Measurements from ENCODE around the gene COL5A3.

Gene COL5A3

GRCh38 chr19:9996541-9996940 lies 13.8 kb downstream of the COL5A3 start:
- Histone ChIP-seq H3K4me1 (ENCODE audit: control insufficient read depth in 1 of 2, insufficient read depth in 2 of 2, low read length in 2 of 2) (no peaks in the 10 kb centered on the region), H3K4me3 (ENCODE audit: low read depth in 1 of 2, low read length in 2 of 2) (no peak overlapping the region), H3K36me3 (ENCODE audit: control insufficient read depth in 1 of 2, insufficient read depth in 2 of 2, low read length in 2 of 2) (peaks cover under 1 to 27% of the 10 kb centered on the region in 2 donors), H3K27ac (ENCODE audit: low read length) (no peak overlapping the region), H3K9me3 (ENCODE audit: control insufficient read depth in 1 of 2, low read length in 2 of 2) (no peaks in the 10 kb centered on the region), H3K27me3 (ENCODE audit: low read depth, low read length) (no peaks in the 10 kb centered on the region)

DNA sequence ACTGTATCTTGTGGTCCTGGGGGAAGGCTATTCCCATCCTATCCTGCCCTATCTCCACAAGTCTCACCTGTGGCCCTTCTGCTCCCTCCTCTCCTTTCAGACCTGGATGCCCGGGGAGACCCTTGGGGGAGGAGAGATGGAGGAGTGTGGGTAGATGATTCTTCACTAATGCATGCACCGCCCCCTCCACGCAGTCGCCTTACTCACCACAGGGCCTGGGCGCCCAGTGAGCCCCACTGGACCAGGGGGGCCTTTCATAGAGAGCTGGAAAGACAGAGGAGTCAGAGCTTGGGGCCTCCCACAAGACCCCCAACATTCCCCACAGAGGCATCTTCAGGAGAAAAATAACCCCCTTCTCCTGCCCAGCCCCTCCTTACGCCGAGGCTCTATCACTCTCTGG lies 14.3 kb downstream of the COL5A3 start:
- no peak overlapping the region for H3K27ac ChIP-seq (ENCODE audit: low read length)
- H3K4me1 ChIP-seq (ENCODE audit: control insufficient read depth in 1 of 2, insufficient read depth in 2 of 2, low read length in 2 of 2): no peaks in the 10 kb centered on the region
- H3K27me3 ChIP-seq (ENCODE audit: low read depth, low read length): no peaks in the 10 kb centered on the region
- H3K9me3 ChIP-seq (ENCODE audit: control insufficient read depth in 1 of 2, low read length in 2 of 2): no peaks in the 10 kb centered on the region
- H3K4me3 ChIP-seq (ENCODE audit: low read depth in 1 of 2, low read length in 2 of 2): no peak overlapping the region
- peaks cover 5 to 27% of the 10 kb centered on the region in 2 donors for H3K36me3 ChIP-seq (ENCODE audit: control insufficient read depth in 1 of 2, insufficient read depth in 2 of 2, low read length in 2 of 2)

DNA sequence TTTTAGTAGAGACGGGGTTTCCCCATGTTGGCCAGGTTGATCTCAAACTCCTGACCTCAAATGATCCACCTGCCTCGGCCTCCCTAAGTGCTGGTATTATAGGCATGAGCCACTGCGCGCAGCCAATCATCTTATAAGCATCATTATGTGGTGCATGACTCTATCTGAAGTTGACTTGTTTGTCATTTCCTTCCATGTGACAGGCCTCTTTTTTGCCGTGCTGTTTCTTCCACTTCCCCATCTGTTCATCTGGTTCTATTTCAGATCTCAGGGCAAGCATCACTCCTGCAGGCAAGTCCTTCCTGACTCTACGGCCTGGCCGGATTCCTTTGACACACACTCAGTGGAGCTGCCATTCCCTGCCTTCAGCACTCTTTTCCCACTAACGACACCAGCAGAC lies 15.2 kb downstream of the COL5A3 start:
- Histone ChIP-seq H3K36me3 (ENCODE audit: control insufficient read depth in 1 of 2, insufficient read depth in 2 of 2, low read length in 2 of 2) (peaks cover 5 to 27% of the 10 kb centered on the region in 2 donors), H3K9me3 (ENCODE audit: control insufficient read depth in 1 of 2, low read length in 2 of 2) (no peaks in the 10 kb centered on the region), H3K4me1 (ENCODE audit: control insufficient read depth in 1 of 2, insufficient read depth in 2 of 2, low read length in 2 of 2) (no peaks in the 10 kb centered on the region), H3K27ac (ENCODE audit: low read length) (no peak overlapping the region), H3K4me3 (ENCODE audit: low read depth in 1 of 2, low read length in 2 of 2) (no peak overlapping the region), H3K27me3 (ENCODE audit: low read depth, low read length) (no peaks in the 10 kb centered on the region)

- H3K4me3 ChIP-seq (ENCODE audit: low read depth in 1 of 2, low read length in 2 of 2): no peak overlapping the region
- H3K27me3 ChIP-seq (ENCODE audit: low read depth, low read length): no peaks in the 10 kb centered on the region
- peaks cover 5 to 18% of the 10 kb centered on the region in 2 donors for H3K36me3 ChIP-seq (ENCODE audit: control insufficient read depth in 1 of 2, insufficient read depth in 2 of 2, low read length in 2 of 2)
- H3K4me1 ChIP-seq (ENCODE audit: control insufficient read depth in 1 of 2, insufficient read depth in 2 of 2, low read length in 2 of 2): peaks cover 0 to 14% of the 10 kb centered on the region in 2 donors
- H3K27ac ChIP-seq (ENCODE audit: low read length): no peak overlapping the region
- no peaks in the 10 kb centered on the region for H3K9me3 ChIP-seq (ENCODE audit: control insufficient read depth in 1 of 2, low read length in 2 of 2)
These were observed 18.7 kb downstream of the COL5A3 start for GRCh38 chr19:9991425-9992191.

GRCh38 chr19:9989504-9989903 lies 20.8 kb downstream of the COL5A3 start:
- H3K27me3 ChIP-seq (ENCODE audit: low read depth, low read length): no peaks in the 10 kb centered on the region
- H3K27ac ChIP-seq (ENCODE audit: low read length): no peak overlapping the region
- no peaks in the 10 kb centered on the region for H3K9me3 ChIP-seq (ENCODE audit: control insufficient read depth in 1 of 2, low read length in 2 of 2)
- peaks cover 0 to 20% of the 10 kb centered on the region in 2 donors for H3K4me1 ChIP-seq (ENCODE audit: control insufficient read depth in 1 of 2, insufficient read depth in 2 of 2, low read length in 2 of 2)
- peaks cover 5 to 24% of the 10 kb centered on the region in 2 donors for H3K36me3 ChIP-seq (ENCODE audit: control insufficient read depth in 1 of 2, insufficient read depth in 2 of 2, low read length in 2 of 2)
- no peak overlapping the region for H3K4me3 ChIP-seq (ENCODE audit: low read depth in 1 of 2, low read length in 2 of 2)

- peaks cover 7% of the 10 kb centered on the region in 2 donors for H3K36me3 ChIP-seq (ENCODE audit: control insufficient read depth in 1 of 2, insufficient read depth in 2 of 2, low read length in 2 of 2)
- H3K27ac ChIP-seq (ENCODE audit: low read length): peak overlapping the region; percentile 21
- no peaks in the 10 kb centered on the region for H3K27me3 ChIP-seq (ENCODE audit: low read depth, low read length)
- H3K9me3 ChIP-seq (ENCODE audit: control insufficient read depth in 1 of 2, low read length in 2 of 2): no peaks in the 10 kb centered on the region
- H3K4me1 ChIP-seq (ENCODE audit: control insufficient read depth in 1 of 2, insufficient read depth in 2 of 2, low read length in 2 of 2): peaks cover 0 to 20% of the 10 kb centered on the region in 2 donors
- no peak overlapping the region for H3K4me3 ChIP-seq (ENCODE audit: low read depth in 1 of 2, low read length in 2 of 2)
These were observed 23.5 kb downstream of the COL5A3 start for GRCh38 chr19:9986787-9987281.

- H3K27ac ChIP-seq (ENCODE audit: low read length): no peak overlapping the region
- no peak overlapping the region for H3K4me3 ChIP-seq (ENCODE audit: low read depth in 1 of 2, low read length in 2 of 2)
- H3K4me1 ChIP-seq (ENCODE audit: control insufficient read depth in 1 of 2, insufficient read depth in 2 of 2, low read length in 2 of 2): peaks cover 0 to 6% of the 10 kb centered on the region in 2 donors
- no peaks in the 10 kb centered on the region for H3K27me3 ChIP-seq (ENCODE audit: low read depth, low read length)
- no peaks in the 10 kb centered on the region for H3K9me3 ChIP-seq (ENCODE audit: control insufficient read depth in 1 of 2, low read length in 2 of 2)
- peaks cover 13 to 15% of the 10 kb centered on the region in 2 donors for H3K36me3 ChIP-seq (ENCODE audit: control insufficient read depth in 1 of 2, insufficient read depth in 2 of 2, low read length in 2 of 2)
These were observed 28.7 kb downstream of the COL5A3 start for GRCh38 chr19:9981406-9982260.

DNA sequence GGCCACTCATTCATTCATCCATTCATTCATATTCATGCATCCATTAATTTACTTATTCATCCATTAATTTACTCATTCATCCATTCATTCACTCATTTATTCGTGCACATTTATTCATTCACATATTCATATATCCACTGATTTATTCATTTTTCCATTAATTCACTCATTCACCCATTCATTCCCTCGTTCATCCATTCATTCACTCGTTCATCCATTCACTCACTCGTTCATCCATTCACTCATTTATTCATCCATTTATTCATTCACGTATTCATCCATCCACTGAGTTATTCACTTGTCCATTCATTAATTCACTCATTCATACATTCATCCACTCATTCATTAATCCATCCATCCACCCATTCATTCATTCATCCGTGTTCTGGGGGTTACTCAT lies 38.2 kb downstream of the COL5A3 start:
- no peaks in the 10 kb centered on the region for H3K27me3 ChIP-seq (ENCODE audit: low read depth, low read length)
- H3K9me3 ChIP-seq (ENCODE audit: control insufficient read depth in 1 of 2, low read length in 2 of 2): no peaks in the 10 kb centered on the region
- no peak overlapping the region for H3K27ac ChIP-seq (ENCODE audit: low read length)
- peaks cover 8 to 34% of the 10 kb centered on the region in 2 donors for H3K36me3 ChIP-seq (ENCODE audit: control insufficient read depth in 1 of 2, insufficient read depth in 2 of 2, low read length in 2 of 2)
- H3K4me1 ChIP-seq (ENCODE audit: control insufficient read depth in 1 of 2, insufficient read depth in 2 of 2, low read length in 2 of 2): no peaks in the 10 kb centered on the region
- no peak overlapping the region for H3K4me3 ChIP-seq (ENCODE audit: low read depth in 1 of 2, low read length in 2 of 2)

- H3K4me1 ChIP-seq (ENCODE audit: control insufficient read depth in 1 of 2, insufficient read depth in 2 of 2, low read length in 2 of 2): peaks cover 0 to 4% of the 10 kb centered on the region in 2 donors
- H3K36me3 ChIP-seq (ENCODE audit: control insufficient read depth in 1 of 2, insufficient read depth in 2 of 2, low read length in 2 of 2): peaks cover 8 to 30% of the 10 kb centered on the region in 2 donors
- H3K4me3 ChIP-seq (ENCODE audit: low read depth in 1 of 2, low read length in 2 of 2): no peak overlapping the region
- H3K27me3 ChIP-seq (ENCODE audit: low read depth, low read length): no peaks in the 10 kb centered on the region
- H3K27ac ChIP-seq (ENCODE audit: low read length): no peak overlapping the region
- no peaks in the 10 kb centered on the region for H3K9me3 ChIP-seq (ENCODE audit: control insufficient read depth in 1 of 2, low read length in 2 of 2)
These were observed 39.0 kb downstream of the COL5A3 start for GRCh38 chr19:9971166-9971897.

GRCh38 chr19:9970481-9970880 lies 39.8 kb downstream of the COL5A3 start:
- Histone ChIP-seq H3K9me3 (ENCODE audit: control insufficient read depth in 1 of 2, low read length in 2 of 2) (no peaks in the 10 kb centered on the region), H3K36me3 (ENCODE audit: control insufficient read depth in 1 of 2, insufficient read depth in 2 of 2, low read length in 2 of 2) (peaks cover 0 to 28% of the 10 kb centered on the region in 2 donors), H3K27ac (ENCODE audit: low read length) (no peak overlapping the region), H3K4me3 (ENCODE audit: low read depth in 1 of 2, low read length in 2 of 2) (no peak overlapping the region), H3K4me1 (ENCODE audit: control insufficient read depth in 1 of 2, insufficient read depth in 2 of 2, low read length in 2 of 2) (peaks cover 0 to 5% of the 10 kb centered on the region in 2 donors), H3K27me3 (ENCODE audit: low read depth, low read length) (no peaks in the 10 kb centered on the region)

DNA sequence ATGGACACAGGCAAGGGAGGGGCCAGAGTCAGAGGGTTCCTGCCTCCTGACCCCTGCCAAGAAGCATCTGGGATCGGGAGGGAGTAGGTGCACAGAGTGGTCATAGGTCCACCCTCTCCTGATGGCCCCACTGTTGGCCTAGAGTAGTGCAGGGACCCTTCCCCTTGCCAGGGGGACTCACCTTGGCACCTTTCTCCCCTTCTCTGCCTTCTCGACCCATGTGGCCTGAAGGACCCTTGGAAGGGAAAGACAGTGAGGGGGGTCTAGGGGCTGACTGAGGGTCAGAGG lies 40.7 kb downstream of the COL5A3 start:
- Histone ChIP-seq H3K4me1 (ENCODE audit: control insufficient read depth in 1 of 2, insufficient read depth in 2 of 2, low read length in 2 of 2) (peaks cover 0 to 5% of the 10 kb centered on the region in 2 donors), H3K27me3 (ENCODE audit: low read depth, low read length) (no peaks in the 10 kb centered on the region), H3K9me3 (ENCODE audit: control insufficient read depth in 1 of 2, low read length in 2 of 2) (no peaks in the 10 kb centered on the region), H3K36me3 (ENCODE audit: control insufficient read depth in 1 of 2, insufficient read depth in 2 of 2, low read length in 2 of 2) (peaks cover 0 to 27% of the 10 kb centered on the region in 2 donors), H3K4me3 (ENCODE audit: low read depth in 1 of 2, low read length in 2 of 2) (no peak overlapping the region), H3K27ac (ENCODE audit: low read length) (no peak overlapping the region)

Data from muscle layer of duodenum (tissue), 2 donors.